Peyer's patch (tissue), 4 donors: ENCODE data around the gene RGN. TPM values are rescaled to one million over a fixed set of nuclear protein-coding genes. Genes with fewer than 3 reads are reported as not detected.
"Not testable (repeated sequence)": the region's sequence is repeated elsewhere in the genome, so short reads cannot be mapped to it uniquely, and the experiment has no call there.

ENCODE experiments used
- DNase-seq, 3 donors: peaks; one replicate each; pipeline ENCODE4 v3.0.0-alpha.2; 2017 to 2019
- H3K27ac ChIP-seq, 4 donors: fragments of 200-600 bp; sonication (generic); one replicate each; pipeline ENCODE4 v1.5.1; 2016 to 2019
- H3K27me3 ChIP-seq, 2 donors: fragments of 200-600 bp; sonication (generic); one replicate each; pipeline ENCODE4 v1.5.1; 2019
- H3K36me3 ChIP-seq, 3 donors: fragments of 200-600 bp; sonication (generic); one replicate each; pipeline ENCODE4 v1.5.1; 2016 to 2019
- H3K4me1 ChIP-seq, 4 donors: fragments of 200-600 bp; sonication (generic); one replicate each; pipeline ENCODE4 v1.5.1; 2016 to 2019
- H3K4me3 ChIP-seq, 4 donors: fragments of 200-600 bp; sonication (generic); 1 replicate in 3 of 4; 2 replicates in 1 of 4; pipeline ENCODE4 v1.5.1; 2016 to 2019; ENCODE audit warnings: mild to moderate bottlenecking in 1 of 4
- H3K9me3 ChIP-seq, 4 donors: fragments of 200-600 bp; sonication (generic); one replicate each; pipeline ENCODE4 v1.5.1; 2016 to 2019; ENCODE audit warnings: mild to moderate bottlenecking in 1 of 4
- CTCF ChIP-seq, 6 experiments: fragments of 450-650 bp in 4 of 6; fragments of 200-600 bp in 2 of 6; sonication (generic) in 1 of 6; IDR thresholded peaks; one replicate each; pipeline ENCODE4 v1.5.1; 2017 to 2019; ENCODE audit warnings: antibody characterized with exemption in 6 of 6, mild to moderate bottlenecking in 3 of 6, moderate library complexity in 1 of 6
- POLR2A ChIP-seq, 2 donors: fragments of 450-650 bp; IDR thresholded peaks; one replicate each; pipeline ENCODE4 v1.5.1; 2017; ENCODE audit warnings: antibody characterized with exemption in 2 of 2, mild to moderate bottlenecking in 2 of 2, moderate library complexity in 2 of 2
- total RNA-seq, 4 donors: library from RNA; depleted of rRNA; stranded (reverse); fragments of >200 nt; gene quantifications; one replicate each; pipeline ENCODE4 v1.1.0, GENCODE V29; 2016

The RGN gene
- total RNA-seq, 4 donors from 2014 or later = 0.53 to 1.7 (median 0.80) TPM; not detected in 1

DNA sequence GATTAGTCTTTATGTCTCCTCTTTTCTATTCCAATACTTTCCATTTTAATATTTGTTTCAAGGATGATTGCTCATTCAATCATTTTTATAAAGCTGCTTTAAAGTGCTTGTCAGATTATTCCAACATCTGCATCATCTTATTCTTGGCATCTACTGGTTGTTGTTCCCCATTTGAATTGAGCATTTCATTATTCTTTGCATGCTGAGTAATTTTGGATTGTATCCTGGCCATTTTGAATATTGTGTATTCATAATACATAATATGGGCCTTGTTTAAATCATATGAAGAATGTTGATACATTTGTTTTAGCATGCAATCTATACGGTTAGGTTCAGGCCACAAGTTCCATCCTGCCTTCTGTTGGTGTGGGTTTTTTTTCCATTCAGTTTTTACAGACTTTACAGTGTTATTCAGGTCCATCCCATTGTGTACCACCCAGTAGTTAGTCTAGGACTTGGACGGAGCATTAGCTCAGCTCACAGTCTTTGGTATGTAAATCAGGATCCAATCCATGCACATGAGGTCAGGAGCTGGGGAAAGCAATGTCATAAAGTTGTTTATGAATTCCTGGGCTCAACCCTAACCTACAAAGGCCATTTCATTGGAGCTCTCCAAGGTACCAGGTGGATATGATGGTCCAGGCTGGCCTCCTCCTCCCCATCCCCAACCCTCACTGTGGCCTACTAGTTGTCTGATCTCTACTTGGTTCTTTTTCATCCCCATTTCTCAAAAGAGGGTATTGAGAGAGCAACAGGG, 20.3 kb downstream of the RGN start:
- DNase-seq = no peak
- TF ChIP-seq POLR2A (IDR thresholded peaks at IDR 0.05) (no peak), CTCF (IDR thresholded peaks at IDR 0.05) (no peak)
- Histone ChIP-seq H3K27ac (no peak overlapping the region), H3K4me3 (no peak overlapping the region), H3K27me3 (no peaks in the 10 kb centered on the region), H3K9me3 (no peaks in the 10 kb centered on the region), H3K36me3 (no peaks in the 10 kb centered on the region), H3K4me1 (no peaks in the 10 kb centered on the region)

DNA sequence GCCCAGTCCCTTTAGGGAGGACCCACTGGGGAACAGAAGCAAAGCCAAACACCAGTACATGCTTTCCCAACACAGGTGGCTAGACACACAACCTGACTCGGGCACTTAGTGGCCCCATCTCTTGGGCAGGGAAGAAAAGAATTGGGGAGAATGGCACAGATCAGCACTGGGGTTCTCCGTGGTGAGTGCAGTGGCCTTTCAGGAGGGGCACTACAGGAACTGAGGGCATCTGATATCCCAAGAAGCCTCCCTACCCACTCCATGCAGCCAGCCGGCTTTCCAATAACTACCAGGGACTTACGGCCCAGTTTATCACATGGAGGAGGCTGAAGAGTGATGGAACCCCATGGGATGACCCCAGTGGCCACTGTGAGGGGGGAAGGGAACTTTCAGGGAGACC, 23.0 kb downstream of the RGN start:
- Histone ChIP-seq H3K36me3 (no peaks in the 10 kb centered on the region), H3K27me3 (no peaks in the 10 kb centered on the region), H3K4me3 (no peak overlapping the region), H3K9me3 (no peaks in the 10 kb centered on the region), H3K27ac (no peak overlapping the region), H3K4me1 (no peaks in the 10 kb centered on the region)
- TF ChIP-seq POLR2A (IDR thresholded peaks at IDR 0.05) (no peak), CTCF (IDR thresholded peaks at IDR 0.05) (no peak)
- no peak for DNase-seq

GRCh38 chrX:47110936-47111615, 32.8 kb downstream of the RGN start:
- DNase-seq, H3K9me3 ChIP-seq, H3K27me3 ChIP-seq, H3K36me3 ChIP-seq, H3K4me1 ChIP-seq, H3K27ac ChIP-seq, H3K4me3 ChIP-seq: not testable (repeated sequence)

DNA sequence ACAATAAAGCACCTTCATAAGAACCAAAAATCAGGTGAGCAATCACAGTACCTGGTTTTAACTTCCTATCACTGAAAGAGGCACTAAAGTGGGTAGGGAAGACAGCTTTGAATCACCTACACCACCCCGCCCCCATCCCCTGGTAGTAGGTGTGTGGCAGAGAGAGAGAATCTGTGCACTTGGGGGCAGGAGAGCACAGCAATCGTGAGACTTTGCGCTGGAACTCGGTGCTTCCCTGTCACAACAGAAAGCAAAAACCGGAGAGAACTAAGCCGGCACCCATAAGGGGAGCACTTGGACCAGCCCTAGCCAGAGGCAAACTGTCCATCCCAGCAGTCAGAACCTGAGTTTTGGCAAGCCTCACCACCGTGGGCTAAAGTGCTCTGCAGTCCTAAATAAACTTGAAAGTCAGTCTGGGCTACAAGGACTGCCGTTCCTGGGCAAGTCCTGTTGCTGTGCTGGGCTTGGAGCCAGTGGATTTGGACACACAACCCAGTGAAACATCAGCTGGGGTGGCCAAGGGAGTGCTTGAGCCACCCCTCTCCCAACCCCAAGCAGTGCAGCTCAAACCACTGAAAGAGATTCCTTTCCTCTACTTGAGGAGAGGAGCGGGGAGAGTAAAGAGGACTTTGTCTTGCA, 34.2 kb downstream of the RGN start:
- DNase-seq = peak in 1 of 3 donors; percentile 48
- Histone ChIP-seq H3K36me3 (no peaks in the 10 kb centered on the region), H3K27me3 (no peaks in the 10 kb centered on the region), H3K27ac (no peak overlapping the region), H3K4me1 (no peaks in the 10 kb centered on the region), H3K4me3 (no peak overlapping the region), H3K9me3 (no peaks in the 10 kb centered on the region)
- no peak for TF ChIP-seq CTCF (IDR thresholded peaks at IDR 0.05)

DNA sequence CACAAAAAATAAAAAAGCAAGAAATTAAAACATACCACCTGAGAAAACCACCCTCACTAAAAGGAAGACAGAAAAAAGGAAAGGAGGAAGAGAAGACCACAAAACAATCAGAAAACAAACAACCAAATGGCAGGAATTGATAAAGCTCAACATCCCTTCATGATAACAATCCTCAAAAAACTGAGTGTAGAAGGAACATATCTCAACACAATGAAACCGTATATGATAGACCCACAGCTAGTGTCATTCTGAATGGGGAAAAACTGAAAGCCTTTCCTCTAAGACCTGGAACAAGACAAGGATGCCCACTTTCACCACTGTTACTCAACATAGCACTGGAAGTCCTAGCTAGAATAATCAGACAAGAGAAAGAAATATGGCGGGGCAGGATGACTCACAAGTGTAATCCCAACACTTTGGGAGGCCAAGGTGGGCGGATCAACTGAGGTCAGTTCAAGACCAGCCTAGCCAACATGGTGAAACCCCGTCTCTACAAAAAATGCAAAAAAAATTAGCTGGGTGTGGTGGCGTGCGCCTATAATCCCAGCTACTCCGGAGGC, 38.4 kb downstream of the RGN start:
- H3K27ac ChIP-seq, H3K4me3 ChIP-seq, H3K36me3 ChIP-seq, DNase-seq, H3K9me3 ChIP-seq, H3K27me3 ChIP-seq, H3K4me1 ChIP-seq: not testable (repeated sequence)

DNA sequence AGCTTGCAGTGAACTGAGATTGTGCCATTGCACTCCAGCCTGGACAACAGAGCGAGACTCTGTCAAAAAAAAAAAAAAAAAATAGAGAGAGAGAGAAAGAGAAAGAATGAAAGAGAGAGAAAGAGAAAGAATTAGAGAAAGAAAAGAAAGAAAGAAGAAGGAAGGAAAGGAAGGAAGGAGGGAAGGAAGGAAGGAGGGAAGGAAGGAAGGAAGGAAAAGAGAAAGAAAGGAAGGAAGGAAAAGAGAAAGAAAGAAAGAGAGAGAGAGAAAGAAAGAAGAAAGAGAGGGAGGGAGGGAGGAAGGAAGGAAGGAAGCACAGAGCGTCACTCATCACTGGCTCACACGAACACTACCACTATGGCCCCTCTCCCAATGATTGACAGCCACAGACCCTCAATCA, 46.2 kb downstream of the RGN start:
- not testable (repeated sequence) for H3K4me1 ChIP-seq, H3K9me3 ChIP-seq, H3K27me3 ChIP-seq, H3K27ac ChIP-seq, DNase-seq, H3K36me3 ChIP-seq, H3K4me3 ChIP-seq
